Suprapubic skin (tissue), 4 donors: ENCODE results near the gene SERPINB10.

Experiments used
- CTCF ChIP-seq, 2 donors: fragments of 200-600 bp in 1 of 2; fragments of 450-650 bp in 1 of 2; sonication (generic) in 1 of 2; IDR thresholded peaks; one replicate each; pipeline ENCODE4 v1.5.1; 2016 to 2019; ENCODE audit warnings: antibody characterized with exemption in 2 of 2, mild to moderate bottlenecking in 1 of 2, moderate library complexity in 1 of 2
- EP300 ChIP-seq: sonication (generic); formaldehyde crosslinking; IDR thresholded peaks from one replicate; pipeline ENCODE4 v1.6.1; 2017; ENCODE audit warnings: antibody characterized with exemption
- POLR2A ChIP-seq, 2 donors: fragments of 450-650 bp; IDR thresholded peaks; one replicate each; pipeline ENCODE4 v1.6.1; 2017; ENCODE audit warnings: antibody characterized with exemption in 2 of 2, mild to moderate bottlenecking in 2 of 2, moderate library complexity in 2 of 2
- POLR2AphosphoS5 ChIP-seq, 3 donors: sonication (generic); formaldehyde crosslinking; IDR thresholded peaks; one replicate each; pipeline ENCODE4 v1.6.1; 2017; ENCODE audit warnings: antibody characterized with exemption in 3 of 3

- TF ChIP-seq CTCF (IDR thresholded peaks at IDR 0.05), result no peak
- TF ChIP-seq EP300, result no peak
- TF ChIP-seq POLR2AphosphoS5 (IDR thresholded peaks at IDR 0.05), result no peak
- TF ChIP-seq POLR2A (IDR thresholded peaks at IDR 0.05), result no peak
Observed at GRCh38 chr18:63859781-63860475, 47.8 kb upstream of the SERPINB10 start.
